Stimulated activated CD4-positive, alpha-beta T cell treated with anti-CD3 and anti-CD28 coated beads, Interleukin-12 subunit alpha, Interleukin-12 subunit beta, amount 100 ng/mL, for 4 hours (primary cell): ENCODE measurements around the gene ANKRD39.
A peak's percentile ranks its signal among the peaks of the same experiment; 100 is the strongest.

Source experiments
- DNase-seq: peaks from one replicate; pipeline ENCODE4 v3.0.0-alpha.2; 2020

ANKRD39 gene

DNA sequence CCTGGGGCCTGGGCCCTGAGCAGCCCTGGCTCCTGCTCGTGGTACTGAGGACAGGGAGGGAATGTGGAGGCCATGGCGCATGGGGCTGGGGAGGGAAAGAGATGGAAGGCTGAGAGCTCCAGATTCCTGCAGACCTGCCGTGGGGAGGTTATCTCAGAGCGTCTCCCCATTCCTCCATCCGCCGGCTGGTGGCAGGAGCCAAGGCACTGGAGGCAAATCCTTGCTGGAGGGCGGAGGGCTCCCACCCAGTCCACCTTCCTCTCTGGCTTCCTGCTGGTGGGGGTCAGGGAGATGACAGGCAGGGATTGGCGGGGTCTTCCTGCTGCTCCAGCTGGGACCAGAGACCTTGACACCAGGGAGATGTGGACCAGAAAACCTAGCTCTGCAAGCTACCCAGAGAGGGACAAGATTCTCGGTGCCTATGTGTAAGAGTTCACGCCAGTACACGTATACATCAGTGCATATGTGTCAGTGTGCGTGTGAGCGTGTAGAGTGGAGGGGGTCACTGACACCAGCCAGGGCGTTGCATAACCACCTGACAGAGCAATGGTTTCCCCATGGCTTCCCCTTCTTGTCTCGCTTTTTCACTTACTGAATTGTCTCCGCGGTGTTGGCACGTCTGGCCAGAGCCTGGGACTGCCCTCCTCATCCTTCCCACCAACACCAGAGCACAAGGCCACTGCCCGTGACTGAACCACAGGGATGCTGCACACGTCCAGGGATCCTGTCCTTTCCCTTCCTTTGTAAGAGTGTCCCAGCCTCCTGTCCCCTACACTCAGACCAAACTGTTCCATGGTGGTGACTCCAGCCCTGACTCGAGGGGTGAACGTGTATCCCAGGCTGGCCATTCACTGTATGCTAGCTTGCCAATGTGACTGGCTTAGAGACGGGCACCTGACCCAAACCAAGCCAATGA is 27.9 kb upstream of the ANKRD39 start:
- DNase-seq = no peak

DNA sequence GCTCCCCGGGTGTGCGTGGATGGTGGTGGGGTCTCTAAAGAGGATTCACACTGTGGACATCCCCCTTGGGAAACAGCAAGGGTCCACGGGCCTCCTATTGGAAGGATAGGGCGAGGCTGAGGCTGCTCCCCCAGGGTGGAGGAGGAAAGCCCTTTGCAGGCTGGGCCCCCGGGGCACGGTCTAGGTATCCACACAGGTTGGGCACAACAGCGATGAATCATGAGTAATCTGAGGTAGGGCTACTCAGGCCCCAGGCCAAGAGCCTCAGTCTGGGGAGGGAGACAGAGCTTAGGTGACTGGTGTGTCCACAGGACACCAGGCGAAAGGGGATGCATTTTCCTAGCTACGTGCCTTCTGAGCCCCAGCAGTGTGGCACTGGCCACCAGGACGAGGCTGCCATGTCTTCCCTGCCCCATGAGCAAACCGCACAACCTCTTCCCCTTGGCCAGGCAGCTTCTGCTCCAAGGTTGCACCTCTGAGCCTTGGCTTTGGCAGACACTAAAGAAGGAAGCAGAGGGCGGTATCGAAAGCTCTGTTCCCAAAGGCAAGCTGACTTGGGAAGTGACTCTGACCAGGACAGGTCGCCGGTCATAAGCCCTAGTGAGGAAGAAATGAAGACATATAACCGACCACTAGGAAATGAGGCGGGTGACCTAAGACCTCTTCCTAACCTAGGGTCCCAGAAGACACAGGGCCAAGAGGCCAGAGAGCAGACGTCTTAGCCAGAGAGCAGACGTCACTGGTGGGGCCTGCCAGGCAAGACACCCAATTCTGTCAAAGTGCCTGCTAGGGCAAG is 26.7 kb upstream of the ANKRD39 start:
- no peak for DNase-seq

GRCh38 chr2:96883306-96883705 is 25.5 kb upstream of the ANKRD39 start:
- no peak for DNase-seq

GRCh38 chr2:96882906-96883305 is 25.1 kb upstream of the ANKRD39 start:
- DNase-seq = no peak

DNA sequence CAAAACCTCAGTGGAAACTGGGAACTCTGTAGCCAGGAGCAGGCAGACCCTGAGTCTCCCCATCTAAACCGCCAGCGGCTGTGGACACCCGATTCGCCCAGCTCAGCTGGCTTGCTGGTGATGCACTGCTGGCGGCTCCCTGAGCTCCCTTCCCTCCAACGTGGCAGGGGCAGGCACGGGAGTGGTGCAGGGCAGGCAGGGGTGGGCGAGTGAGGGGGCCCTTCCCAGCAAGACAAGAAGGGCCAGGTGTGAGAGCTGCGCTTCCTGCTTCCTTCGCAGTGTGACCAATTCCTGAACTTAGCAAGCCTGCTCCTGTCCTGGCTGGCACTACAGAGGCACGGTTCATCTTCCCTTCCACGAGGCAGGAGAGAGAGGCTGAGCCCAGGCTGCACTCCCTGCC is 24.4 kb upstream of the ANKRD39 start:
- DNase-seq = no peak

- no peak for DNase-seq
Observed at GRCh38 chr2:96881349-96882195, 23.8 kb upstream of the ANKRD39 start.

DNA sequence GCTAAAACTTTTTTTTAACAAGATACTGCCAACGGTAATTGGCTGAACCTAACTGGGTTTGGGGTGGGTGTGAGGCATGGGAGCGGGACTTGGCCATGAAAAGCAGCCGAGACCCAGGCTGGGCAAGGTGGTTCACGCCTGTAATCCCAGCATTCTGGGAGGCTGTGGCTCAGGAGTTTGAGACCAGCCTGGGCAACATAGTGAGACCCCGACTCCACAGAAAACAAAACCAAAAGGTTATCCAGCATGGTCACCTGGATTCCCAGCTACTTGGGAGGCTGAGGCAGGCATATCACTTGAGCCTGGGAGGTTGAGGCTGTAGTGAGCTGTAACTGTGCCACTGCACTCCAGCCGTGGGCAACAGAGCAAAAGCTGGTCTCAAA is 23.1 kb upstream of the ANKRD39 start:
- no peak for DNase-seq

DNA sequence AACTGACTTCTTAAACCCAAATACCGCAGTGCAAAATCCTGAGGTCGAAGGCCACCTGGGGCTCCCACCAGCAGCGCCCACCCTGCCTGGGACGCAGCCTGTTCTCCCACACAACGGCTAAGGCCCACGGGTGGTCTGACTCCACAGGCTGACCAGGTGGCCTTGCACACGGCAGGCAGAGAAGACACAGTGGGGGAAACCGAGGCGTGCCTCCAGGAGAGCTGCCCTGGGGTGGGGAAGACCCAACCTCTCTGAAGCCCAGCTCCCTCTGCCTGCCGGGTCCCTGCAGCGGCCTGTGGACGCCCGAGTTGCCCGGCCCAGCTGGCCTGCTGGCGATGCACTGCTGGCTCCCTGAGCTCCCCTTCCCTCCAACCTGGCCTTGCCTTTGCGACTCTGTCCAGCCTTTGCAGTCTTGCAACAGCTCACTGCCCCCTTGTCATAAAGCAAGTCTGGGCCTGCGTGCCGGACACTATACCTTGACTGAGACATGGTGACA is 21.8 kb upstream of the ANKRD39 start:
- no peak for DNase-seq

DNA sequence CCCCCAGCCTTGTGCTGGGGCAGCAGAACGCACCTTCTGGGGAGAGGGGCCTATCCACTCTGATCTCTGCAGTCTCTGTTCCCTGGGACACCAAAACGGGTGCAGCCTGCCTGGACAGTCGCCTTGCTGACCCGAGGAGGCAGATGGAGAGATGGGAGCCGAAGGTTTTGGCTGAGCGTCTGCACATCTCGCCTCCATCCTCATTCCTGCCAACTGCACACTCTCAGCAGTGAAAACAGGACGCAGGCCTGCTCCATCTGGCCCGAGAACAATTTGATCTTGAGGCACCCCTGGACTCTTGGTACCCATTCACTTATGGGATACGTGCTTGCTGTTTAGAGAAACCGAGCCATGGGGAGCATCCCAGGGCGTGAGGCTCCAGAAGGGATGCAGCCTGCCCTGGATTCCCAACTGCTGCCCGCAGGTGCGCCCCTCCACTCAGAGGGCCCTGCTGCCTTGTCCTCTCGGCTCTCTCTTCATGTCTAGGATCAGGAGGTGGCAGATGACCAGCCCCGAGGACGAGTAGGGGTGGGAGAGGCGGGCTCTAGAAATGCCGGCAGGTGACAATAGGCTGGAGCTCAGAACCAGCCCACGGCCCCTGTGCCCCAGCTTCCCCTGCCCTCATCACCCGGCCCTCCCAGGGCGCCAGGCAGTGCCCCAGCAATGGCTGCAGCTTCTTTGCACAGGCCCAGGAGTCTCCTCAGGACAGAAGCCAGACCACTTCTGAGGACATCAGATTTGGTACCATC is 21.2 kb upstream of the ANKRD39 start:
- no peak for DNase-seq

DNA sequence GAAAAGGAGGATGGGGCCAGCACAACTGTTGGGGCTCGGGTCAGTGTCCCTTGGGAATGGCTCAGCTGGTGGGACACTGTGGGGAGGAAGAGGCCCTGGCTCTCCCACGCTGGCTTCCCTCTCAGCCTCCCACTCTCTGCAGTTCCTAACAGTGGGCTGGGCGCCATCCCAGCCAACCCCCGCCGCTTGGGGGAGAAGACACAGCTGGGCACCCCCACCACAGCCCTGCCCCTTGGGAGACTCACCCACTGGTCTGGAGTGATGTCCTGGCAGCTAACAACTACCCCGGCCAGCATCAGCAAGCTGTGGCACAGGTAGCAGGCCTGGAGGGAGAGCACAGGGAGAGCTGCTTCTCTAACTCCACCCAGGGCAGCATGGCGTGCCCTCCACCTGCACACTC is 20.4 kb upstream of the ANKRD39 start:
- no peak for DNase-seq

DNA sequence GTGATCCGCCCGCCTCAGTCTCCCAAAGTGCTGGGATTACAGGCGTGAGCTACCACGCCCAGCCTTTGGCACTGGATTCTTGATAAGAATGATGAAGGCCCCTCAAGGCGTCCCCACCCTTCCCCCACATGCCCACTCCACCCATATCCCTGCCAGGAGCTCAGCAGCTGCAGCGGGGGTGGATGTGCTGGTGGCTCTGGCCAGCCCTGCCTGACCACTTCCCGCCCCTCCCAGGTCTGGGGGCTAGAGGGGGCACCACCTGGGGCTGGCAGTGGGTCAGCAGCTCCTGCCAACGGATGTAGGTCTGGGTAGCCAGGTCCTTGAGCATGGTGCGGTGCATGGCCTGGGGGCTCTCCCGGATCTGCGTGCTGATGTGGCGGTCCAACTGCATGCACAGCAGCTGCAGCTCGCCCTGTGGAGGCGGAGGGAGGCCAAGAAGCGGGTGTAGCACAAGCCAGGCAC is 19.8 kb upstream of the ANKRD39 start:
- no peak for DNase-seq

DNA sequence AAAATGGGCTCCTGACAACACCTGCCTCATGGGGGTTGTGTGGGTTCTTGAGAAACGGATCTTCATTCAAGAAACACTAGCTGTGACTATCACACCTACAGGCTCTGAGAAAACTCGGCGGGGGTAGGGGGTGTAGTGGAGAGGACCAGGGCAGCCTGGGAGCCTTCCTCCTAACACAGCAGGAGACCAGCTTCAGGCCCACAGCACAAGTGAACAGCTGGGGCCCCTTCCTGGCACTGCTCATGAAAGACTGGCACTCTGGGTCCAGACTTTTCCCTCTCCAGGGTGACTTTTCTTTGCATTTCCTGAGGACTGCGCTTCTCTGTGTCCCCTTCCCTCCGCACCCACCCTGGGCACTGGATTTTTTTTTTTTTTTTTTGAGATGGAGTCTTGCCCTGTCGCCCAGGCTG is 19.2 kb upstream of the ANKRD39 start:
- no peak for DNase-seq

DNA sequence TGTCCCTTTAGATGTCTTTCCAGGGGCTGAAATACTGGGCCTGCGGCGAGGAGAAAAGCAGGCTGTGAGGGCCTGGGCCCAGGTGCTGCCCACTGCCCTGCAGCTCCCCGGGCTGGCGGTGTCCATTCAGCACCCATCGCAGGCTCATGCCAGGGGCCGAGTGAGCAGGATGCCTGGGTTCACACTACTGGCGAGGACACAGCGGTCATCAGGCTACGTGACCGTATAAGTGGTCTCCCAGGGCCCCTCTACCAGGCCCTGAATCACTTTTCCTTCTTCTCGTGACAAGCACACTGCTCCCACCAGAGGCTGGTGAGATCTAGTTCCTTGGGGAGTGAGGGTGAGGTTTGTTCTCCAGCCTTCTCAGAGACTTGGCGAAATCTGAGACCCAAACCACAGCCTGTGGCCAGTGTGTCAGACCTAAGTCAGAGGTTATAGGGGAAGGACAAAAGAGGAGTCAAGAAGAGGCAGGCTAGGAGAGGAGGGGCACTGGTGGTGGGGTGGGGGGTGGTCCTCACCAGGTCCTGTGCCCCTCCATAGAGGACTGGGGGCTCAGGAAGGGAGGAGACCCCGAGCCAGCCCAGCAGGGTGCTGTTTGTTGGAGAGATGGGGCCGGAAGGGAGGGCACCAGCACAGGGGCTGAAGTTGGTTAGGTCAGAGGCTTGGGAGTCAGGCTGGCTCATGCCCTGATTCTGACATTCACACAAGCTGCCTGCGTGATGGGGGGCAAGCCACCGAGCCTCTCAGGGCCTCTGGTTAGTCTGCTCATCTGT is 18.6 kb upstream of the ANKRD39 start:
- DNase-seq = no peak

- DNase-seq = no peak
Observed at GRCh38 chr2:96875498-96876268, 17.9 kb upstream of the ANKRD39 start.

DNA sequence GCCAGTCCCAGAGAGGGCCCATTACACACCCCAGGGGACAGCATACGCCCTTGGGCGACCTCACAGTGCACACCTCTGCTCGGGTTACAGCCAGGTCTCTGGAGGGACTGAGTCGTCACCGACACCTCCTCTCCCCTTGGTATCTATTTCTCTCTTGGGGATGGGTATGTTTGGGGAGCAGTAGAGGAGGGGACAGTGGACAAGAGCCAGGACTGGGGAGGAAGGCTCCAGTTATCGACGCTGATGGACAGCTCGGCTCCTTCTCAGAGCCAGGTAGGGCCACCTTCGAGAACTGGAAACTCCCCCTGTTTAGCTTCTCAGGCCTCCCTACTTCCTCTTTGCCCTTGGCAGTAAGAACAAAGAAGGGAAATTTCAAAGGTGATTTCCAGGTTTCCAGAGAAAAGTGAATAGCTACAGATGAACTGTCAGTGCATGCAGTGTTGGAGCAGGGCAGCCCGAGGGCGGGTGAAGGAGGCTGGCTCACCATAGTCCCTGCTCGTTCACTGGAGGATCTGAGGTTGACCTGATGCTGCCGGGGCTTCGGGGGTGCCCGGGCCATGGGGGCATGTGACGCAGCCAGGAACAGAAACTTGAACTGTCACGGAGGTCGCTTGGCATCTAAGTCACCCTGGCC is 16.5 kb upstream of the ANKRD39 start:
- no peak for DNase-seq

DNA sequence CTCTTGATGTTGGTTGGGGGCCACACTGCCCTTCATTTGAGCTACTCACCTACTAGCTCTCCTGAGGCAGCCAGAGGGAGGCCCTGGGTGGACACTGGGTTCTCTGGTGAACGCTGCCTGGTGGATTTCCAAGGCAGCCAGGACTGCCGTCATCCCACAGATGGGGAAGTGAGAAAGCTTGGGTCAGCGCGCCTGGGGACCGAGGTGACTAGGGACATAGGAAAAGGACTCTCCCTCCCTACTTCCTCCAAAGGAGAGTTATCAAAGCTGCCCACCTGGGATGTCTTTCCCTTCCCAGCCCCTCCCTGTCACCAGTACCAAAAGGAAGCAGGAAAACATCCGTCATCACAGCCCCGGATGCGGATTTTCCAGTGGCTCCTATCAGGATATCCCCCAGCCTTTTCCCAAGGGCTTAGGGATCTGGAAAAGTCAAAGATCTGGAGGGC is 15.9 kb upstream of the ANKRD39 start:
- no peak for DNase-seq

DNA sequence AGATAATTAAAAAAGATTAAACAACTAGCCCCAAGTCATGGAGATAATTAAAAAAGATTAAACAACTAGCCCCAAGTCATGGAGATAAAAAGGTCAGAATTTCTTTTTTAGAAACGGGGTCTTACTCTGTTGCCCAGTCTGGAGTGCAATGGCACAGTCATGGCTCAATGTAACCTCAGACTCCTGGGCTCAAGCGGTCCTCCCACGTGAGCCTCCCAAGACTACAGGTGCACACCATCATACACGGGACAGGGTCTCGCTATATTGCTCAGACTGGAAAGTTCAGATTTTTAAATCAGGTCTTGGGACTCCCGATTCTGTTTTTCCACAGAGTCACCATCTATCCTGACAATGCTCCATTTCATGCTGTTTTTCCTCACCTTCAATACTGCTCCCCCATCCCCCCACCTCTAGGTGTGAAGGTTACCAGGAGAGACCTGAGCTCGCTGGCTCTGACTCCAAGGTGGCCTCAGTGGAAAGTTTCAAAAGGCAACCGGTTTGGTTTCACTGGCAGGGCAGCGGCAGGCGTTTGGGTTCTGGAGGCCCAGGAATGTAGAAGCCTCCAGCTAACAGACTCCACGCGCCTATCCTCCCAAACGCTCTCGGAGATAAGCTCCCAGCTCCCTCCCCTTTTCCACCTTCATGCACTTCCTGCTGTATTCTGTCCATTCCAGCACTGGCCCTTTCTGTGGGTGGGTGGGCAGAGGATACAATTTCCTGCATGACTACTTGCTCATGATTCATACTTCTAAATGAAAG is 15.0 kb upstream of the ANKRD39 start:
- DNase-seq = no peak

DNA sequence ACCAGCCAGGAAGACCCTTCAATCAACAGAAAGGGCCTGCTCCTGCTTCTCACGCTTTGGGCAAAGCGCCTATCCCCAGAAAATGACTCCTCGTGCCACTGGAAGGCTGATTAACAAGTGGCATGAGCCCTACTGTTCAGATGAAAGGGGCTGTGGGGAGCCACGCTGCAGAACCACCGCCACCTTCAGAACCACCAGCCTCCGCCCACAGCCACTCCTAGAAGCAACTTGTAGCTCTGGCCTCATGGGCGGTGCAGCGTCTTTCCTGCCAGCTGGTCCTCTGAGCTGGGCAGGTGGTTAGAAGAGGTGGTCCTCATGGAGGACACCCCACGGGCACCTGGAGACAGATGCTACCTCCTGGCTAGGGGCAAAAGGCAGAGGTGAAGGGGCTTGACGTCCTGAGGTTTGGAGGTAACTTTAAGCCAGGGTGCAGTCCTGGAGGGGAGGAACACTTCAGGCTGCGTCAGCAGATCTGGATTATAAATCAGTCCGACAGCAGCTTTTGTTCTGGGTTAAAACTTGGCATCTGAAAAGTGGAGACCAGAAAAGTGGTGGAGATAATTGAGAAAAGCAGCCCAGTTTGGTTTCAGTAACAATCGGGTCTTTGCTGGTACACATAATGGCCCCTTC is 12.9 kb upstream of the ANKRD39 start:
- DNase-seq = peak; percentile 31
